GM21447 (cell line): ENCODE measurements around the gene YLPM1.
"Not testable (repeated sequence)": the region's sequence is repeated elsewhere in the genome, so short reads cannot be mapped to it uniquely, and the experiment has no call there.

Experiments used
- ATAC-seq: cut with Tn5 transposase; IDR thresholded peaks from one replicate; pipeline ENCODE4 v1.9.1; 2021; ENCODE audit not compliant: unreplicated experiment

Gene YLPM1

DNA sequence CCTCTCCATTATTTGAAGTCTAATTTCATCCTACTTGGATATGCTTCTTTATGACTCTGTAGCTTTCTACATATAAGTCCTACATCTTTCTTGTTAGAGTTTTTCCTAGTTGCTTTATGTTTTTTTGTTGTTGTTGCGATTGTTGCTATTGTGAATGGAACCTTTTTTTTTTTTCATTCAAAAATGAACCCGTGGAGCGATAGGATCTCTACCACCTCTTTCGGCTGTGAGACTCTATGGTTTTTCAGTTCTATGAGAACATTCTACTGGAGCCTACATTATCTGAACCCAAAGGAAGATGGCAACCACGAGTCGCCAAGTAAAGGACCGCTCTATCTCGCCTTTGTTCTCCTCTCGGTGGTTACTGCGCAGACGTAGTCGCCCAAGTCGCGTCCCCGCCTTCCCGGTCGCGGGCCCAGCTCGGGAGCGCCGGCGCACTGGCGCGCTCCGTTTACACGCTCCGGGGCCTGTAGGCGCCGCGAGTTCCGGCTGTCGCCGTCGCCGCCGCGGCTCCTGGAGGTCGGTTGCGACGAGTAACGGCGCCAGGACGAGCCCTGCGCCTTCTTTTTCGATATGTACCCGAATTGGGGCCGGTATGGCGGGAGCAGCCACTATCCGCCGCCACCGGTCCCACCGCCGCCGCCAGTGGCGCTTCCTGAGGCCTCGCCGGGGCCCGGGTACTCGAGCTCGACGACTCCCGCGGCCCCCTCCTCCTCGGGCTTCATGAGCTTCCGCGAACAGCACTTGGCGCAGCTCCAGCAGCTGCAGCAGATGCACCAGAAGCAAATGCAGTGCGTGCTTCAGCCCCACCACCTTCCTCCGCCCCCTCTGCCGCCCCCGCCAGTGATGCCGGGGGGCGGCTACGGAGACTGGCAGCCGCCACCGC lies at the start of gene YLPM1:
Gene YLPM1 (plus strand): TSS at position 400 of the 886 bp plus-strand sequence. CDS start 174 bp downstream, at position 574.
- ATAC-seq: peak; percentile 96

GRCh38 chr14:74713395-74713735 lies 49.8 kb upstream of the YLPM1 start:
- no peak for ATAC-seq

DNA sequence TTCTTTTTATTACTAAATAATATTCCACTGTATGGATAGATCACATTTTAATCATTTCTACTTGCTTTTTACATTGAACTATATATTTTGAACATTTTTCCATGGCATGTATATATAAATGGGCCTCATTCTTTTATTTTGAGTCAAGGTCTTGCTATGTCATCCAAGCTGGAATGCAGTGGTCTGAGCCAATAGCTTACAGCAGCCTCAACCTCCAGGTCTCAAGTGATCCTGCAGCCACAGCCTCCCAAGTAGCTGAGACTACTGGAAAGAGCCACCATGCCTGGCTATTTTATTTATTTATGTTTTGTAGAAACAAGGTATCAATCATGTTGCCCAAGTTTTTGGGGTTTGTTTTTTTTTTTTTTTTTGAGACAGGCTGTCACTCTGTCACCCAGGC lies 42.6 kb upstream of the YLPM1 start:
- no peak for ATAC-seq

DNA sequence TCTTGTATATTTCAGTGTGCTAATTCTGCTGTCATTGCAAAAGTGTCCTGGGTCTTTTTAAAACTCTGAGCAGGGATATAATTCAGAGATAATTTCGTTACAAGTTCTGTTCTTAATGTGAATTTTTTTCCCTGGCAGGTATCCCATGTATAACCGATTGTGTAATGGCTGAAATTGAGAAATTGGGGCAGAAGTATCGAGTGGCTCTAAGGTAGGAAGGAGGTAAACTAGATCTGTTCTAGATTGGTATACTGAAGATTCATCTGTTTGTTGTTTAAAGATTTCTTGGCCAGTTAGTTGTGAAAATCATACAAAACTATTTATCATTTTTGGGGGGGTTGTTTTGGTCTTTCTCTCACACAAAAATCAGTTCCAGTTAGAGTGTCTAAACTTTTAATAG lies 40.0 kb upstream of the YLPM1 start:
- no peak for ATAC-seq

GRCh38 chr14:74732387-74732786 lies 30.7 kb upstream of the YLPM1 start:
- ATAC-seq: no peak

GRCh38 chr14:74733221-74733620 lies 29.9 kb upstream of the YLPM1 start:
- no peak for ATAC-seq

DNA sequence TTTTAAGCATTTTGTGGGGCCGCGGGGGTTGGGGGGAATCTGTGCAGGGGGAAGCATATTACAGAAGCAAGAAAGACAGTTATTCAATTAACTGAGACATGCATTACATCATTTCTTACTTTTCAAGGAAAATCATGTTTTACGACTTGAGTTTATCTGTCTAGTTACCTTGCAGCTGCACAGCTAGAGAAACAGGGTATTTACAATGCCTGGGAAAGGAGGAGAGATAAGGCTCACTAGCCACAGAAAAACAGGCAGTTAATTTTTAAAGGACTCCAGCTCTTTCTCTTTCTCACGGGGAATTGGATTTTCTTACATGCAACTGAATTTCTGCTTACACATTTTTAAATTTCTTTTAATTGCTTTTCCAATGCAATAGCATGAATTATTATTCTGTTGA lies 28.0 kb upstream of the YLPM1 start:
- no peak for ATAC-seq

- no peak for ATAC-seq
Observed at GRCh38 chr14:74737753-74738325, 25.3 kb upstream of the YLPM1 start.

DNA sequence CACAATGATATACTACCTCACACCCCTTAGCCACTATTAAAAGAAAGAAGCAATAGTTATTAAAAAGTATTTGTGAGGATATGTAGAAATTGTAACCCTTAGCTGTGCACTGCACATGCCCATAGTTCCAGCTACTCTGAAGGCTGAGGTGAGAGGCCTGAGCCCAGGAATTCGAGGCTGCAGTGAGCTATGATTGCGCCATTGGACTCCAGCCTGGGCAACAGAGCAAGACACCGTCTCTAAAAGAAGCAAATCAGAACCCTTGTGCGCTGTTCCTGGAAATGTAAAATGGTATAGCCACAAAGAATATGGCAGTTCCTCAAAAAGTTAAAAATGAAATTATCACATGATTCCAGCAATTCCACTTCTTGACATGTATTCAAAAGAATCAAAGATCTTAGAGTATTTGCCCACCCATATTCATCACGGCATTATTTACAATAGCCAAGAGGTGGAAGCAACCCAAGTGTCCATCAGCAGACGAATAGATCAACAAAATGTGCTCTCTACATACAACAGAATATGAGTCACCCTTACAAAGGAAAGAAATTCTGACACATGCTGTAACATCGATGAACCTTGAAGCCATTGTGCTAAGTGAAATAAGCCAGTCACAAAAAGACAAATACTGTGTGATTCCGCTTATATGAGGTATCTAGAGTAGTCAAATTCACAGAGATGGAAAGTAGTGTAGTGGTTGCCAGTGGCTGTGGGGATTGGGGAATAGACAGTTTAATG lies 23.7 kb upstream of the YLPM1 start:
- ATAC-seq: no peak

- ATAC-seq: no peak
Observed at GRCh38 chr14:74747237-74747636, 15.9 kb upstream of the YLPM1 start.

DNA sequence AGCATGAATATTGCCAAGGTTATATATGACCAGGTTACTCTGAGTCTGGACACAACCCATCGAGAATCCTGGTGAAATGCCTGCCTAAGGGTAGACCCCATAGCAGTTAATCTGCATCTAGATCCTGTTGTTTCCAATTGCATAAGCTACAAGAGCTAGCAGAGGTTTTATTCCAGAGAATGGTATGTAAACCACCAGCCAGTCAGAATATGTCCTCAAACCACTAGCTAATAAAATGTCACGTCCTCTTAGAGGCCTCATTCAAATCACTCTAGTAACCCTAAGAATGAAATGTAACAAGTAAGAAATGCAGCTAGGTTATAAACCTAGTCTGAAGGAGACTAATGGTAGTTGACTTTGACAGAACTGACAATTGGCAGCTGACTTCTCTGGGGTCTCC lies 9.0 kb upstream of the YLPM1 start:
- no peak for ATAC-seq

- ATAC-seq: no peak
Observed at GRCh38 chr14:74754899-74755298, 8.2 kb upstream of the YLPM1 start.

DNA sequence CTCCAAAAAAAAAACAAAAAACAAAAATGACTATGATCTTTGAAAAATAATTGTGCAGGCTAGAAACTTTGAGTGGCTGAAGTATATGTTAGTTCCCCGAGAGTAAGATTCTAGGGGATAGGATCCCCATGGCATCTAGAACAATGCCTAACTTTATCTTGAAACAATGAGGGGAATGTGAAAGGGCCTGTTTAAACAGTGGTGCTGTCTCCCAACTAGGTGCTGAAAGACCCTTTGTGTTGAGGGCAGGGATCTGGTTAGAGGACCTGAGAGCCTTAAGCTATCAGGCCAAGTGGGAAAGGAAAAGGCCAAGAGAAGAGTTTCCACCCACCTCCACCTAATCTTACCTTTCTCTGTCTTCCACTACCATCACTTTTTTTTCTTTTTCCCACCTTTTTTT lies 6.8 kb upstream of the YLPM1 start:
- ATAC-seq: no peak

DNA sequence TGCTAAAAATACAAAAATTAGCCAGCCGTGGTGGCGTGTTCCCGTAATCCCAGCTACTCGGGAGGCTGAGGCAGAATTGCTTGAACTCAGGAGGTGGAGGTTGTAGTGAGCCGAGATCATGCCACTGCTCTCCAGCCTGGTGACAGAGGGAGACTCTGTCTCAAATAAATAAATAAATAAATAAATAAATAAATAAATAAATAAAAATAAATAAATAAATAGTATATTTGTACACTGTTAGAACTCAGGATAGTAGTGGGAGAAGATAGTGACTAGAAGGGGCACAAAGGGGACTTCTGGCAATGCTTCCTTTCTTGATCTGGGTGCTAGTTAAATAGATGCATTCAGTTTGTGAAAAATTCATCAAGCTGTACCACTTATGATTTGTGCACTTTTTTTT lies 4.6 kb upstream of the YLPM1 start:
- not testable (repeated sequence) for ATAC-seq

DNA sequence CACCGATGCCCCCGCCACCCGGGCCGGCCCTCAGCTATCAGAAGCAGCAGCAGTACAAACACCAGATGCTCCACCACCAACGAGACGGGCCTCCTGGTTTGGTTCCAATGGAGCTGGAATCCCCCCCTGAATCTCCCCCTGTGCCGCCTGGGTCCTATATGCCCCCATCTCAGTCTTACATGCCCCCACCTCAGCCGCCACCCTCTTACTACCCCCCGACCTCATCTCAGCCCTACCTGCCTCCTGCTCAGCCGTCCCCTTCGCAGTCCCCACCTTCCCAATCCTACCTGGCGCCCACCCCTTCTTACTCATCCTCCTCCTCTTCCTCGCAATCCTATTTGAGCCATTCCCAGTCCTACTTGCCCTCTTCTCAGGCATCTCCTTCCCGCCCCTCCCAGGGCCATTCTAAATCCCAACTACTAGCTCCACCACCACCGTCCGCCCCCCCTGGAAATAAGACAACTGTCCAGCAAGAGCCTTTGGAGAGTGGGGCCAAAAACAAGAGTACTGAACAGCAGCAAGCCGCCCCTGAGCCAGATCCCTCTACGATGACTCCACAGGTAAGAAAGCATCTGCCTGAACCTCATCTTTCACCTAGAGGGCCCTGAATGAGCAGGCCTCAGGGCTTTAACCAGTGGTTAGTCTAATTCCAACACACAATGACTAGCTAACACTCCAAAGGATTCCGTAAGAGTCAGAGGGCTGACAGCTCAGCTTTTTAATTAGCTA lies 851 bp downstream of the YLPM1 start:
- no peak for ATAC-seq

- ATAC-seq: no peak
Observed at GRCh38 chr14:74765721-74766120, 2.6 kb downstream of the YLPM1 start.

- ATAC-seq: no peak
Observed at GRCh38 chr14:74771399-74771798, 8.3 kb downstream of the YLPM1 start.

- ATAC-seq: no peak
Observed at GRCh38 chr14:74784634-74785033, 21.5 kb downstream of the YLPM1 start.

DNA sequence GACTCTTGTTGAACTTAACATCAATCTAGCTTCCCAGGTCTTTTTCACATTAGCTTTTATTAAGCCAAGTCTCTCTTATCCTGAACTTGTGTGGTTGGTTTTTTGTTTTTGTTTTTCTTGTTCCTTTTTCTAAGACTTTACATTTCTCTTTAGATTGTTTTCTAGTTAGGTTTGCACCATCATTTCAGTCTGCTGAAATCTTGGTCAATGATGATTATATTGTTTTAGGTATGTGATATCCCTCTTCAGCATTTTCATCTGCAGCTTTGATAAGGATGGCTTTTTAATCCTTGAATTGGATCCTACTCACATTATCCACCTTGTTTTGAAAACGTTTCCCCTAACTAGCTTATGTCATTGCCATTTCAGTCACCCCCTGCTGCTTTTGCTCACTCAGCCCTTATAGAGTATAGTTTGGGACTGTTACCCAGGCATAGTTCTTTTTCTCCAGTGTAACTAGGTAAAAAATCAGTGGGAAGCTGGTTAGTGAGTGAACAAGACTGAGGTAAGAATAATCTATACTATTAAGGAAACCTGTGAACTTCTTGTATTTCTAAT lies 22.0 kb downstream of the YLPM1 start:
- no peak for ATAC-seq

- no peak for ATAC-seq
Observed at GRCh38 chr14:74786796-74787315, 23.7 kb downstream of the YLPM1 start.
